Activated T-cell treated with anti-CD3 and anti-CD28 coated beads, Interleukin-2, amount 50 U/mL, for 24 hours (primary cell): ENCODE results near the gene ADGRD1.

Source experiments
- DNase-seq: peaks from one replicate; pipeline ENCODE4 v3.0.0-alpha.2; 2020
- H3K27ac Mint-ChIP-seq: 2 replicates; pipeline ENCODE4 v1.8.0; 2020; ENCODE audit warnings: mild to moderate bottlenecking, mixed read lengths
- H3K27me3 Mint-ChIP-seq: 2 replicates; pipeline ENCODE4 v1.8.0; 2020; ENCODE audit warnings: mixed read lengths
- H3K36me3 Mint-ChIP-seq: 2 replicates; pipeline ENCODE4 v1.8.0; 2020; ENCODE audit warnings: low read depth, mixed read lengths
- H3K4me1 Mint-ChIP-seq: 2 replicates; pipeline ENCODE4 v1.8.0; 2020; ENCODE audit warnings: low read depth, mixed read lengths
- H3K4me3 Mint-ChIP-seq: 2 replicates; pipeline ENCODE4 v1.8.0; 2020; ENCODE audit warnings: mild to moderate bottlenecking, moderate library complexity, mixed read lengths
- H3K9me3 Mint-ChIP-seq: 2 replicates; pipeline ENCODE4 v1.8.0; 2020; ENCODE audit warnings: mixed read lengths

ADGRD1 gene

GRCh38 chr12:131176266-131176665, 222.6 kb downstream of the ADGRD1 start:
- H3K9me3 Mint-ChIP-seq: peaks cover 18% of the 10 kb centered on the region
- H3K36me3 Mint-ChIP-seq: no peaks in the 10 kb centered on the region
- peaks cover 34% of the 10 kb centered on the region for H3K27me3 Mint-ChIP-seq
- H3K27ac Mint-ChIP-seq: no peak overlapping the region
- no peak for DNase-seq
- no peak overlapping the region for H3K4me3 Mint-ChIP-seq
- no peaks in the 10 kb centered on the region for H3K4me1 Mint-ChIP-seq

GRCh38 chr12:131176926-131177325, 223.2 kb downstream of the ADGRD1 start:
- peaks cover 18% of the 10 kb centered on the region for H3K9me3 Mint-ChIP-seq
- DNase-seq: no peak
- H3K4me1 Mint-ChIP-seq: no peaks in the 10 kb centered on the region
- H3K27me3 Mint-ChIP-seq: peaks cover 34% of the 10 kb centered on the region
- H3K36me3 Mint-ChIP-seq: no peaks in the 10 kb centered on the region
- no peak overlapping the region for H3K4me3 Mint-ChIP-seq
- H3K27ac Mint-ChIP-seq: no peak overlapping the region

- Mint-ChIP-seq H3K27me3 (peaks cover 34% of the 10 kb centered on the region), H3K9me3 (peaks cover 18% of the 10 kb centered on the region), H3K4me1 (no peaks in the 10 kb centered on the region), H3K36me3 (no peaks in the 10 kb centered on the region), H3K4me3 (no peak overlapping the region), H3K27ac (no peak overlapping the region)
- DNase-seq: no peak
These were observed 223.9 kb downstream of the ADGRD1 start for GRCh38 chr12:131177599-131177998.

- Mint-ChIP-seq H3K27me3 (peaks cover 4% of the 10 kb centered on the region), H3K9me3 (peaks cover 10% of the 10 kb centered on the region), H3K27ac (no peak overlapping the region), H3K4me1 (peaks cover 2% of the 10 kb centered on the region), H3K36me3 (no peaks in the 10 kb centered on the region), H3K4me3 (no peak overlapping the region)
- no peak for DNase-seq
These were observed 233.9 kb downstream of the ADGRD1 start for GRCh38 chr12:131187602-131188001.

- H3K36me3 Mint-ChIP-seq: no peaks in the 10 kb centered on the region
- DNase-seq: no peak
- peaks cover 10% of the 10 kb centered on the region for H3K27me3 Mint-ChIP-seq
- H3K4me1 Mint-ChIP-seq: peaks cover 2% of the 10 kb centered on the region
- H3K4me3 Mint-ChIP-seq: no peak overlapping the region
- peaks cover 10% of the 10 kb centered on the region for H3K9me3 Mint-ChIP-seq
- H3K27ac Mint-ChIP-seq: no peak overlapping the region
These were observed 234.7 kb downstream of the ADGRD1 start for GRCh38 chr12:131188131-131189050.

GRCh38 chr12:131189781-131190180, 236.1 kb downstream of the ADGRD1 start:
- H3K9me3 Mint-ChIP-seq: peaks cover 5% of the 10 kb centered on the region
- DNase-seq: no peak
- H3K27ac Mint-ChIP-seq: no peak overlapping the region
- no peak overlapping the region for H3K4me3 Mint-ChIP-seq
- peaks cover 16% of the 10 kb centered on the region for H3K27me3 Mint-ChIP-seq
- H3K4me1 Mint-ChIP-seq: peaks cover 2% of the 10 kb centered on the region
- no peaks in the 10 kb centered on the region for H3K36me3 Mint-ChIP-seq

- DNase-seq: no peak
- Mint-ChIP-seq H3K9me3 (peaks cover 5% of the 10 kb centered on the region), H3K4me1 (peaks cover 2% of the 10 kb centered on the region), H3K27ac (no peak overlapping the region), H3K36me3 (no peaks in the 10 kb centered on the region), H3K4me3 (no peak overlapping the region), H3K27me3 (peaks cover 17% of the 10 kb centered on the region)
These were observed 237.3 kb downstream of the ADGRD1 start for GRCh38 chr12:131190965-131191364.
